WERI-Rb-1 (cell line): ENCODE measurements around the gene RASGRP4.

Experiments used
- DNase-seq: peaks from one replicate; pipeline ENCODE4 v3.0.0-alpha.2; 2020
- H3K27ac ChIP-seq: fragments of 250-450 bp; sonication (Bioruptor Pico); 2 replicates; pipeline ENCODE4 v1.5.1; 2020; ENCODE audit warnings: mild to moderate bottlenecking, moderate library complexity
- H3K27me3 ChIP-seq: fragments of 250-450 bp; sonication (Bioruptor Pico); 2 replicates; pipeline ENCODE4 v1.5.1; 2021; ENCODE audit warnings: mild to moderate bottlenecking, low read depth, moderate library complexity; ENCODE audit not compliant: insufficient read depth, severe bottlenecking
- H3K36me3 ChIP-seq: fragments of 250-450 bp; sonication (Bioruptor Pico); 2 replicates; pipeline ENCODE4 v1.5.1; 2020; ENCODE audit warnings: mild to moderate bottlenecking, moderate library complexity
- H3K4me3 ChIP-seq: 2 replicates; pipeline ENCODE4 v1.5.1; 2011; ENCODE audit warnings: low read depth, mild to moderate bottlenecking, control low read depth, low read length
- H3K9me3 ChIP-seq: fragments of 250-450 bp; sonication (Bioruptor Pico); 2 replicates; pipeline ENCODE4 v1.5.1; 2021; ENCODE audit warnings: mild to moderate bottlenecking, moderate library complexity; ENCODE audit not compliant: severe bottlenecking
- TF ChIP-seq, protein P1 (sequence below): IDR thresholded peaks from 2 replicates; pipeline ENCODE4 v1.5.1; 2011; ENCODE audit warnings: low read depth, mild to moderate bottlenecking, control low read depth, inconsistent platforms, low read length

Gene RASGRP4

DNA sequence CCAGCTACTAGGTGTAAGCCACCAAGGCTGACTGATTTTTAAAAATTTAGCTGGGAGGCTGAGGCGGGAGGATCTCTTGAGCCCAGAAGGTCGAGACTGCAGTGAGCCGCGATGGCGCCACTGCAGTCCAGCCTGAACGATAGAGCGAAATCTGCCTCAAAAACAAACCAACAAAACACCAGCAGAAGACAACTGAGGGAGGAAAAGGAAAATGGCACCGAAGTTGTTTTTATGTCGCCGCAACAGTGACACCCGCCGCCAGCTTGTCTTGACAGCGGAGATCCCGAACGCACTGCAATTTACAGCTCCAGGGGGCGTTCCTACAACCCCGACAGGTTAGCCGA lies 23.4 kb downstream of the RASGRP4 start:
- Histone ChIP-seq H3K4me3 (peak overlapping the region; percentile 37), H3K27ac (peak overlapping the region; percentile 50), H3K9me3 (no peaks in the 10 kb centered on the region), H3K27me3 (no peaks in the 10 kb centered on the region), H3K36me3 (peaks cover 8% of the 10 kb centered on the region)
- no peak for DNase-seq
- TF ChIP-seq, protein P1, sequence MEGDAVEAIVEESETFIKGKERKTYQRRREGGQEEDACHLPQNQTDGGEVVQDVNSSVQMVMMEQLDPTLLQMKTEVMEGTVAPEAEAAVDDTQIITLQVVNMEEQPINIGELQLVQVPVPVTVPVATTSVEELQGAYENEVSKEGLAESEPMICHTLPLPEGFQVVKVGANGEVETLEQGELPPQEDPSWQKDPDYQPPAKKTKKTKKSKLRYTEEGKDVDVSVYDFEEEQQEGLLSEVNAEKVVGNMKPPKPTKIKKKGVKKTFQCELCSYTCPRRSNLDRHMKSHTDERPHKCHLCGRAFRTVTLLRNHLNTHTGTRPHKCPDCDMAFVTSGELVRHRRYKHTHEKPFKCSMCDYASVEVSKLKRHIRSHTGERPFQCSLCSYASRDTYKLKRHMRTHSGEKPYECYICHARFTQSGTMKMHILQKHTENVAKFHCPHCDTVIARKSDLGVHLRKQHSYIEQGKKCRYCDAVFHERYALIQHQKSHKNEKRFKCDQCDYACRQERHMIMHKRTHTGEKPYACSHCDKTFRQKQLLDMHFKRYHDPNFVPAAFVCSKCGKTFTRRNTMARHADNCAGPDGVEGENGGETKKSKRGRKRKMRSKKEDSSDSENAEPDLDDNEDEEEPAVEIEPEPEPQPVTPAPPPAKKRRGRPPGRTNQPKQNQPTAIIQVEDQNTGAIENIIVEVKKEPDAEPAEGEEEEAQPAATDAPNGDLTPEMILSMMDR, result no peak

DNA sequence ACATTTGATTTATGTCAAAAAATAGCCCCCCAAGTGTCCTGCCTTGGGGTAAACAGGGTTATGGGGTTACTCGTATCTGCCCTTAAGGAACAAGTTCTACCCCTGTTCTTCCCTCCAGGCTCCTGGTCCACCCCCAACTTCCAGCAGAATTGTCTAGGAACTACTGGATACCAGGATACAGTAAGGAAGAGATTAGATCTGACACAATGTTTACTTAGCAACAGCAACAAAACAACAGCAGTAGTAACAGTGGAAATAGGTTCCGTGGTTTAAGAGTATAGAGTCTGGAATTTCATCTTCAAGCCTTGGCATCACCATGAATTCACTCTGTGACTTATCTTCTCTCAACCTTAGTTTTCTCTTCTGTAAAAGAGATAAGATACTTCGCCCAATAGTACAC lies 24.9 kb downstream of the RASGRP4 start:
- Histone ChIP-seq H3K36me3 (peaks cover 4% of the 10 kb centered on the region; the same call in 1 of the 2 replicates), H3K27me3 (no peaks in the 10 kb centered on the region), H3K9me3 (no peaks in the 10 kb centered on the region), H3K27ac (no peak overlapping the region), H3K4me3 (no peak overlapping the region)
- no peak for DNase-seq
- TF ChIP-seq, protein P1, result no peak

DNA sequence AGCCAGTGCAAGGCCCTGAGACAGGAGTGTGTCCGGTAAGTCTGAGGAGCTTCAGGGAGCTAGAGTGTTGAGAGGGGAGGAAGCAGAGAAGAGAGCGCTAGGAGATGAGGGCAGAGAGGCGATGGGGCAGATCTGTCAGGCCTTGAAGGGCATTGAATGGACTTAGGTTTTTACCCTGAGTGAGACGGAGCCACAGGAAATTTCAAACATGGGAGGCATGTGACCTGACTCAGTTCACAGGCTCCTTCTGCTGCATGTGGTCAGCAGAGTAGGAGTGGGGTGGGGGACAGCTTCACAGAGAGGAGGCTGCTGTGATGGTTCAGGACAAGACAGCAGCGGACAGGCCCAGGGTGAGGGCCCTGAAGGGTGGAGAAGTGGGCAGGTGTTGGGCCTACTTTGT lies 25.7 kb downstream of the RASGRP4 start:
- no peak overlapping the region for H3K4me3 ChIP-seq
- no peak for DNase-seq
- TF ChIP-seq, protein P1, result no peak
- peaks cover 4% of the 10 kb centered on the region; the same call in 1 of the 2 replicates for H3K36me3 ChIP-seq
- no peak overlapping the region for H3K27ac ChIP-seq
- H3K9me3 ChIP-seq, result no peaks in the 10 kb centered on the region
- no peaks in the 10 kb centered on the region for H3K27me3 ChIP-seq

DNA sequence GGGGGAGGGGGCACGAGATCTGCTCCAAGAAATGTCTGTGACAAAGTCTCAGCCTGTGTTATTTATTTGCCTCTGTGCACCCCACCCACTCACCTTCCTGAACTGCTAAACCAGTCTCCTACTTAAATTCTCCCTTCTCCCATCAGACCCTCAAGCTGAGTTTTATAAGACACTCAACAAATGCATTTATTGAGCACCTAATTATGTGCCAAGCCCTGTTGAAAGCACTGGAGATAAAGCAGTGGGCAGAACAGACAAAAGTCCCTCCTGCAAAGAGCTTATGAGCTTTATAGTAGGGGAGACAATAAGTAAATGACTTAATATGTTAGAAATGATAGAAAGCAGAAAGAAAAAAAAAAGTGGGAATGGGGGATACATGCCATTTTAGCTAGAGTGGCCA lies 26.5 kb downstream of the RASGRP4 start:
- H3K27me3 ChIP-seq, result no peaks in the 10 kb centered on the region
- no peaks in the 10 kb centered on the region for H3K9me3 ChIP-seq
- TF ChIP-seq, protein P1, result no peak
- no peak overlapping the region for H3K27ac ChIP-seq
- H3K4me3 ChIP-seq, result no peak overlapping the region
- DNase-seq, result no peak
- no peaks in the 10 kb centered on the region for H3K36me3 ChIP-seq

DNA sequence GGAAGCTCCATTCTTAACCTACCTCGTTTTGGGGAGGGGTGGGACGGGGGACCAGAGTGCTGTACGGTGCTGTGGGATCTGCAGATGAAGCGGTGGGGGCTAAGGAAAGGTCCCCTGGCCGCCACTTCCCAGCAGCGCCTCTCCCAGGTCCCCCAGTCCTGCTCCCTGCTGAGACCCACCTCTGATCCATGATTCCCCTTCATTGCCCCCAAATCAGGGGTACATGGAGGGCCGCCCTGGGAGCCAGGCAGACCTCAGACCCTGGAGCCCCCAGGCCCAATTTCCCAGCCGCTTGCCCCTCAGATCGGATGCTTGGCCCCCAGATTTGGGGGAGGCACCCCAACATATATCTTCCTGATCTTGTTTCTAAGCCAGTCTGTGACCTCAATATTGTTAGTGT lies 26.9 kb downstream of the RASGRP4 start:
- DNase-seq, result no peak
- Histone ChIP-seq H3K36me3 (no peaks in the 10 kb centered on the region), H3K4me3 (no peak overlapping the region), H3K27ac (no peak overlapping the region), H3K9me3 (no peaks in the 10 kb centered on the region), H3K27me3 (no peaks in the 10 kb centered on the region)
- TF ChIP-seq, protein P1, result no peak

DNA sequence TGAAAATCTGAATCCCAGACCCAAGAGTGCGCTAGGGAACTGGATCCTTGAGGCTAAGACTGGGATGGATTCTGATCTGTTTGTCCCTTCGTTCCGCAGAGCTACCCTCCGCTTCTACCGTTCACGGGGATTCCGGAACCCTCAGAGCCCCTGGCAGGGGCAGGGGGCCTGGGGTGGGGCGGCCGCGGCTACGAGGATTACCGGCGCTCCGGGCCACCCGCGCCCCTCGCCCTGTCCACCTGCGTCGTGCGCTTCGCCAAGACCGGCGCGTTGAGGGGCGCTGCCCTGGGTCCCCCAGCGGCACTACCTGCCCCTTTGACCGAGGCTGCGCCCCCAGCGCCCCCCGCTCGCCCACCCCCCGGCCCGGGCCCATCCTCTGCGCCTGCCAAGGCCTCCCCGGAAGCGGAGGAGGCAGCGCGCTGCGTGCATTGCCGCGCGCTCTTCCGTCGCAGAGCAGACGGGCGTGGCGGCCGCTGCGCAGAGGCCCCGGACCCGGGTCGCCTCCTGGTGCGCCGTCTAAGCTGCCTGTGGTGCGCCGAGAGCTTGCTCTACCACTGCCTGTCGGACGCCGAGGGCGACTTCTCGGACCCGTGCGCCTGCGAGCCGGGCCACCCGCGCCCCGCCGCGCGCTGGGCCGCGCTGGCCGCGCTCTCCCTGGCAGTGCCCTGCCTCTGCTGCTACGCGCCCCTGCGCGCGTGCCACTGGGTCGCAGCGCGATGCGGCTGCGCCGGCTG lies 30.5 kb downstream of the RASGRP4 start:
- H3K9me3 ChIP-seq, result no peaks in the 10 kb centered on the region
- H3K27me3 ChIP-seq, result no peaks in the 10 kb centered on the region
- no peaks in the 10 kb centered on the region for H3K36me3 ChIP-seq
- TF ChIP-seq, protein P1, result no peak
- no peak overlapping the region for H3K4me3 ChIP-seq
- H3K27ac ChIP-seq, result no peak overlapping the region
- DNase-seq, result no peak
